ENCODE data around the gene AK2.

The AK2 gene

DNA sequence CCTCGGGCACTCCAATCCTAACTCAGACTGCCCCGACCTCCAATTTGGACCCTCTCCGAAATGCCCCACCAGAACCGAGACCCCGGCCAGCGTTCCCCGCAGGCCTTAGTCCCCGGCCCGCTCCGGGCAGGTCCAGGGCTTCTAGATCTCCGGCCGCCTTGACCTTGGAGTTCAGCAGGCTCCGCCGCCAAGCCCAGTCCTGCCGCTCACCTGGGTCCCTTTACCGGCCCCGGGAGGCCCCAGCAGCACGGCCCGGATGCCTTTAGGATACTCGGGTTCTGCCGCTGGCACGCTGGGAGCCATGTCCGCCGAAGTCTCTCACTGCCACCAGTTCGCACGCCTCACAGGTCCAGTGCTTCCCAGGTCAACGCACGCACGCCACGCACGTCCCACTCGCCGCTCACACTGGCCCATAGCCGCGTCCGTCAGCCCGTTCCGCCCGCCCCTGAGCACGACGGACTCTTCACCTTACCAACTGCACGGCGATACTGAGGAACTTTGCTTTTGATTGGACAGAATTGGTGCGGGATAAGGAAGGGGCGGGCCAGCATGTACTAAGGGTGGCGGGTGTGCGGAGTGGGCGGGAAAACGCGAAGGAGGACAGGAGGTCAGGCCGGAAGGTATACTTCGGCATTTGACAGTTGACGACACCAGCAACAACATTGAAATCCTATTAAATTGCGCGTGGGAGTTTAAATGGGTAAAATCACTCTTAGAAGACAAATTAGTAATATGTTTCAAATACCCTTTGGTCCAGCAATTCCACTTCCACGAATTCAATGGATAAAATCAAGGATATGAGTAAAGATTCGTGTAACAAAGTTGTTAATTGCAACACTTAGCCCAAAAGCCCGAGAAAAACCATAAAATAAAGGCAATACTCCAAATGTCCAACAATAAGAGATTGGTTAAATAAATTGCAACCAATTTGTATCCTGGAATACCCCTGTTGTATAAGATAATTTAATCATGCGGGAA is at the start of gene AK2:
AK2 (minus strand) TSS at position 358 of the 978 bp plus-strand sequence; CDS start at position 303, 55 bp downstream.
- TF ChIP-seq, protein P1, sequence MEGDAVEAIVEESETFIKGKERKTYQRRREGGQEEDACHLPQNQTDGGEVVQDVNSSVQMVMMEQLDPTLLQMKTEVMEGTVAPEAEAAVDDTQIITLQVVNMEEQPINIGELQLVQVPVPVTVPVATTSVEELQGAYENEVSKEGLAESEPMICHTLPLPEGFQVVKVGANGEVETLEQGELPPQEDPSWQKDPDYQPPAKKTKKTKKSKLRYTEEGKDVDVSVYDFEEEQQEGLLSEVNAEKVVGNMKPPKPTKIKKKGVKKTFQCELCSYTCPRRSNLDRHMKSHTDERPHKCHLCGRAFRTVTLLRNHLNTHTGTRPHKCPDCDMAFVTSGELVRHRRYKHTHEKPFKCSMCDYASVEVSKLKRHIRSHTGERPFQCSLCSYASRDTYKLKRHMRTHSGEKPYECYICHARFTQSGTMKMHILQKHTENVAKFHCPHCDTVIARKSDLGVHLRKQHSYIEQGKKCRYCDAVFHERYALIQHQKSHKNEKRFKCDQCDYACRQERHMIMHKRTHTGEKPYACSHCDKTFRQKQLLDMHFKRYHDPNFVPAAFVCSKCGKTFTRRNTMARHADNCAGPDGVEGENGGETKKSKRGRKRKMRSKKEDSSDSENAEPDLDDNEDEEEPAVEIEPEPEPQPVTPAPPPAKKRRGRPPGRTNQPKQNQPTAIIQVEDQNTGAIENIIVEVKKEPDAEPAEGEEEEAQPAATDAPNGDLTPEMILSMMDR (IDR thresholded peaks at IDR 0.05; ENCODE audit: low read depth, low read length): no peak
- peak within 1 kb of the TSS; percentile 88 to 92 for H3K4me3 ChIP-seq (replicated peaks in 1 of 2; ENCODE audit: low read depth in 2 of 2, low read length in 2 of 2)
- peak; percentile 98 to 99 for DNase-seq (ENCODE audit: low read depth in 2 of 2)

DNA sequence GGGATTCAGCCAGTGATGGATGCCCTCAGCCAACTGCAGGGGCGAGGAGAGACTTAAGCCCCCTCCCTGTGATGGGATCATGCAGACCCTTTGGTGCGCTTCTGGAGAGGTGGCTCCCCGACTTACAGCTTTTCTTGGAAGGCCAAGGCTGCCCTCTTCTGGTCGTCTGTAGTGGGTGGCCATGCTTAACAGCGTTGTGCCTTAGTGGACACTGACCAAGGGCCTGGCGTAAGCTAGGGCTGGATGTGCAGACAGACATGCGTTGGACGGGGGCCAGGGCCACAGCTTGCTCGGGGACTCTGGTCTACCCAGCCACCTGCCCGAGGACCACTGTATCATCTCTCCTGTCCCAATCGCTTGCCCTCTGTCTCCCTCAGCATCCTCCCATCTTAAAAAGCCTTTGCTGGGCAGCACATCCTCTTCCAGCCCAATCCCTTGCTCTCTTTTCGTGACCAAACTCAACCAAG is 49.7 kb upstream of the AK2 start:
- no peak overlapping the region for H3K4me3 ChIP-seq (replicated peaks in 1 of 2; ENCODE audit: low read depth in 2 of 2, low read length in 2 of 2)
- TF ChIP-seq, protein P1 (IDR thresholded peaks at IDR 0.05; ENCODE audit: low read depth, low read length): peak; percentile 86
- DNase-seq (ENCODE audit: low read depth in 2 of 2): peak; percentile 88 to 91

DNA sequence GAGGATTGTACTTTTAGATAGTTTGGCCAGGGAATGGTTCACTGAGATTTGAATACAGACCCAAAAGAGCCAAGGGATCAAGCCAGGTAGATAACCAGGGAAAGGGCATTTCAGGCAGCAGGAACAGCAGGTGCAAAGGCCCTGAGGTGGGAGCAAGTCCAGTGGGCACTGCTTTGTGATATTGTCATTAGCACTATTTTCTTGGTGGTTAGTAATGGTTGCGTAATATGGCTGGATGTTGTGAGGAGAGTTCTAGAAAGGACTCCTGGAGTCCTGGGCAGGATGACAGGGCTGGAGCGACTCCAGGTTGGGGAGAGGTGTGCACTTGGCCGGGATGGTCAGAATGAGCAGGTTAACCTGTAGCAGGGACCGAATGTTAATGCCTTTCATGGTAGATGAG is 48.6 kb upstream of the AK2 start:
- no peak for DNase-seq (ENCODE audit: low read depth in 2 of 2)
- TF ChIP-seq, protein P1 (IDR thresholded peaks at IDR 0.05; ENCODE audit: low read depth, low read length): no peak
- no peak overlapping the region for H3K4me3 ChIP-seq (replicated peaks in 1 of 2; ENCODE audit: low read depth in 2 of 2, low read length in 2 of 2)

DNA sequence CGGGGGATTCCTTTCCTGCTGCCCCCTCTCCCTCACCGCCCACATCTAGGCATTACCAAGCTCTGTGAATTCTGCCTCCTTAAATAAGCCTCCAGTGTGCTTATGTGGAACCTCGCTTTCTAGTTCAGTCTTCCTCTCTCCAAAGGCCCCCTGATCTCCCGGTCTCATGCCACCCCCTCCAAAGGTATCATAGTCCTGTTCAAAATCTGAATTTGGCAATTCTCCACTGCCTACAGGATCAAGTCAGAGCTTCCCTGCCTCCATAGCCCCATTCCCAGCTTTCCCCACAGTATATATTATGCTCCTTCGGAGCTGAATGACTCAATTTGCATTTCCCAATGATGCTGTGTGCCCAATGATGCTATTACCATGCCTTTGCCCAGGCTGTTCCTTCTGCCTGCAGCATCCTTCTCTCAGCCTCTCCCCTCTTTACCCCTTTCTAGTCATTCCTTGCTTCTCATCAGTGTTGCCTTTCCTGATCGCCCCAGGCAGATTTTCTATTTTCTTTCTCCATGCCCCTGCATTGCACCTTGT is 46.0 kb upstream of the AK2 start:
- DNase-seq (ENCODE audit: low read depth in 2 of 2): no peak
- TF ChIP-seq, protein P1 (IDR thresholded peaks at IDR 0.05; ENCODE audit: low read depth, low read length): no peak
- H3K4me3 ChIP-seq (replicated peaks in 1 of 2; ENCODE audit: low read depth in 2 of 2, low read length in 2 of 2): peak overlapping the region in 1 of 2 donors; percentile 73

DNA sequence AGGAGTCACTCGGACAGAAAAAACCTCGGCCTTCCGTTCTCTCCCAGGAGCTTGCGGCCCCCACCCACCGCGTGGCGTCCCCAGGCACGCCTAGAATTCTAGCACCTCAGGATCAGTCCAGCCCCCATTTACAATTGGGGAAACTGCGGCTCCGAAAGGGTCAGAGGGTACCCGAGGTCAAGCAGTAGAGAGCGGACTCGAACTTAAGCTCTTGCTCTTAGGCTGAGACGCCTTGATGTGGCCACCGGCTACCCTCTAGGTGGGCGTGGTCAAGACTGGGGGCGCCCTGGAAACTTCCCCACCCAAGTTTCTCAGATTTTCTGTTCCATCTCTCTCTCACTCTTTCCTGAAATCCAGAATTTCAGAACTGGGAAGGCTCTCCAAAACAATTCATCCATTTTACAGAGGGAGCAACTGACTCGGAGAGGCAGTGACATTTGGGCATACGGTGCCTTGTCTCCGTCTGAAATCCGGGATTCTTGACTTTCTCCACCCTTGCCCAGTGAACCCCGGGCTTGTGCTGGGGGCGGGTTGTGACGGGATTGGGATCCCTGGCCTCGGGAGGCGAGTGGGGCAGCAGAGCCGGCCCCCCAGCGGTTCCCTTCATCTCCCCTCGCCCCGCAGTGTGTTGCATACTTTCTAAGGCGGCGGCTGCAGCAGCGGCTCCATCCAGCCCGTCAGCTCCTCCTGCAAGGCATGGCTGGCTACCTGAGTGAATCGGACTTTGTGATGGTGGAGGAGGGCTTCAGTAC is 45.0 kb upstream of the AK2 start:
- TF ChIP-seq, protein P1 (IDR thresholded peaks at IDR 0.05; ENCODE audit: low read depth, low read length): no peak
- peak overlapping the region; percentile 73 to 90 for H3K4me3 ChIP-seq (replicated peaks in 1 of 2; ENCODE audit: low read depth in 2 of 2, low read length in 2 of 2)
- DNase-seq (ENCODE audit: low read depth in 2 of 2): no peak

DNA sequence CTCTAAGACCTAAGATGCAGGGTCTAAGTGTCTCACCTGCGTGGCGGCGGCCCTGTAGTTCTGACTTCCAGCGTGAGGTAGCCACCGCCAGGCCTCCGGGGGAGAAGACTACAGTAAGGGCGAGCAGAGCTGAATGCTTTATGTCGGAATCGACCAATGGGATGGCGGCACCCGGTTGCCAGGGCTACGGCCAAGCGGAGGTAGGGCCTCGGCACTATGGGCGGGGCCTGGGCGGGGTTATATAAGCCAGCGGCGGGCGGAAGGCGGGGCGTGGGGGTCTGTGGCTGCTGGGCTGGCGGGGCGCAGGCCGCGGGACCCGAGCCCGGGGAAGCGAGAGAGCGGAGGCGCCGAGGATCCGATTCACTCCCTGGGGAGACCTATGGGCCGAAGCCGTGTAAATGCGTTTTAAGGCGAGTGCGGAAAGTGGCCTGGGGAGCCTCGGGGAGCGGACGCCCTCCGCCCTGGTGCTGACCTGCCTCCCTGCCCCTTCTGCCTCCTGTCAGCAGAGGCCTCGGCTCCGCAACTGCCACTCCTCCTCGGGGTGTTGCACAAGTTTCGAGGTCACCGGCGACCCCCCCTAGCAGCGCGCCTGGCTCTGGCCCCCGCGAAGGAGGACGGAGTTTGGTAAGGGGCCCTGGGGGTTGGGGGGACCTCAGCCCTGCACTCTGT is 44.3 kb upstream of the AK2 start, which contains the start of gene AZIN2:
AZIN2 (plus strand) TSS at position 269 of the 669 bp plus-strand sequence. CDS start 1,097 bp downstream, outside the sequence.
- DNase-seq (ENCODE audit: low read depth in 2 of 2): peak; percentile 95 to 96
- H3K4me3 ChIP-seq (replicated peaks in 1 of 2; ENCODE audit: low read depth in 2 of 2, low read length in 2 of 2): peak within 1 kb of the TSS; percentile 73 to 90
- TF ChIP-seq, protein P1 (IDR thresholded peaks at IDR 0.05; ENCODE audit: low read depth, low read length): no peak
